Stomach (tissue), 9 donors: Measurements from ENCODE around the gene LIME1. TPM values are rescaled to one million over a fixed set of nuclear protein-coding genes. Genes with fewer than 3 reads are reported as not detected.
A peak's percentile ranks its signal among the peaks of the same experiment; 100 is the strongest.

Experiments
- DNase-seq, 2 donors: peaks; one replicate each; pipeline versions ENCODE4 v3.0.0 to v3.0.0-alpha.2; 2013 to 2019
- H3K27ac ChIP-seq, 5 donors: fragments of 200-600 bp in 4 of 5; sonication (generic) in 4 of 5; one replicate each; pipeline ENCODE4 v1.5.1; 2013 to 2019; ENCODE audit warnings: mild to moderate bottlenecking in 1 of 5, moderate library complexity in 1 of 5
- H3K27me3 ChIP-seq, 3 donors: fragments of 200-600 bp; sonication (generic); one replicate each; pipeline ENCODE4 v1.5.1; 2017 to 2019; ENCODE audit warnings: mixed run types in 1 of 3
- H3K36me3 ChIP-seq, 4 donors: fragments of 200-600 bp; sonication (generic); 1 replicate in 3 of 4; 2 replicates in 1 of 4; pipeline ENCODE4 v1.5.1; 2016 to 2019
- H3K4me1 ChIP-seq, 4 donors: fragments of 200-600 bp; sonication (generic); one replicate each; pipeline ENCODE4 v1.5.1; 2016 to 2019
- H3K4me3 ChIP-seq, 4 donors: fragments of 200-600 bp; sonication (generic) in 3 of 4; one replicate each; pipeline ENCODE4 v1.5.1; 2016 to 2019; ENCODE audit warnings: mild to moderate bottlenecking in 1 of 4
- H3K9me3 ChIP-seq, 4 donors: fragments of 200-600 bp; sonication (generic); one replicate each; pipeline ENCODE4 v1.5.1; 2016 to 2019
- EP300 ChIP-seq: sonication (generic); formaldehyde crosslinking; IDR thresholded peaks from one replicate; pipeline ENCODE4 v1.6.1; 2017; ENCODE audit warnings: antibody characterized with exemption
- POLR2A ChIP-seq, 4 donors: fragments of 450-650 bp; IDR thresholded peaks; one replicate each; pipeline ENCODE4 v1.6.1; 2016; ENCODE audit warnings: antibody characterized with exemption in 4 of 4, control low read depth in 2 of 4, mild to moderate bottlenecking in 1 of 4, moderate library complexity in 1 of 4
- POLR2AphosphoS5 ChIP-seq, 3 donors: sonication (generic); formaldehyde crosslinking; IDR thresholded peaks; one replicate each; pipeline ENCODE4 v1.6.1; 2016; ENCODE audit warnings: antibody characterized with exemption in 3 of 3
- WGBS, 5 donors: extraction: QIAGEN DNeasy Blood & Tissue Kit in 3 of 5; methylation state at CpG; one replicate each; pipeline versions ENCODE4 v1.1.5 to v1.1.7; 2013 to 2018; 5-methylcytosine and 5-hydroxymethylcytosine counted together
- intact Hi-C: fragments of 100-400 bp; cut with DNase I; formaldehyde crosslinking; loops from one replicate; pipeline ENCODE4 v1.15.1; 2023; ENCODE audit warnings: low total_unique reads
- polyA plus RNA-seq, 3 donors: library from polyadenylated mRNA; stranded (reverse); fragments of 200-250 nt; gene quantifications; one replicate each; pipeline ENCODE4 v1.2.3, GENCODE V29; 2013
- total RNA-seq, 5 donors: library from RNA; depleted of rRNA; stranded (reverse); fragments of >200 nt; gene quantifications; one replicate each; pipeline versions ENCODE4 v1.1.0 to v1.2.3, GENCODE V29; 2014 to 2016
- TF ChIP-seq, protein P1 (sequence below), 7 experiments: fragments of 450-650 bp in 4 of 7; fragments of 200-600 bp in 3 of 7; sonication (generic) in 3 of 7; IDR thresholded peaks; one replicate each; pipeline ENCODE4 v1.5.1; 2016 to 2019; ENCODE audit warnings: antibody characterized with exemption in 7 of 7, control low read depth in 2 of 7, mild to moderate bottlenecking in 1 of 7
- donor health status: healthy with polysubstance abuse.
- donor health status: Bipolar disorder and iron deficiency.
- donor health status: healthy.

LIME1 gene
- total and polyA plus RNA-seq, 8 donors = 3.6 to 117 (median 18.5) TPM

DNA sequence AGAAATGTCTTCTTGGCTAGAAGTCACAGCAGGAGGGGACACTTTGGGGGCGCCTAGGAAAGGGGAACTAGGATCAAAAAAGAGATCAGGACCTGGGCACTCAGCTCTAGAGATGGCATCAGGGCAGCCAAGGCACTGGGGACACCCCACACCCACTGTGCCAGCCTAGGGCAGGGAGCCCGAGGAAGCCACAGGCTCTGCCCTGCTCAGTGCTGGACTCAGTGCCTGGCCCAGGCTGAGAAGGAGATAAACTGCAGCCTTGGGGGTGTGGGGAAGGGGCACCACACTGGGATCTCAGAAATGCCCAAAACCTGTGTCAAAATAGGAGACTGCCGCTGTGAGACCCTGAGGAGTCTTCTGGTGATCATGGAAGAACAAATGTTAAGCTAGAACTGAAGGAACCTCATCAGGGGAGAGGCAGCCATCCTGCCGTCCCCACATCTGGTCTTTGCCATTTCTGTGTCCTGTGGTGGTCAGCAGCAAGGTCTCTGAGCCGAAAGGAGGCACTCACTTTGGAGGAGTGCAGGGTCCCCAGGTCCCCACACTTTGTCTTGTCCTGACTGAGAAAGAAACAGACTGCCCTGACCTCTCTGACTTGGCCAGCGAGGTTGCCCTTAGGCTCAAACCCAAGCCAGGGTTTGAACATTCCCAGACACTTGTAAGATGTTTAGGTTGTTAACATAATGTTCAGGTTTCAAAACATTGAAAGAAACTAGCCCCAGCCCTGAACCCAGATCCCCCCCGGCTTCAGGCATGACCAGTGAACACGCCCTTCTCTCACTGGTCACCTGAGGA is 31.0 kb upstream of the LIME1 start:
- peaks cover 25 to 69% (median 53%) of the 10 kb centered on the region in 4 donors for H3K36me3 ChIP-seq
- intact Hi-C loops = no loop called here

DNA sequence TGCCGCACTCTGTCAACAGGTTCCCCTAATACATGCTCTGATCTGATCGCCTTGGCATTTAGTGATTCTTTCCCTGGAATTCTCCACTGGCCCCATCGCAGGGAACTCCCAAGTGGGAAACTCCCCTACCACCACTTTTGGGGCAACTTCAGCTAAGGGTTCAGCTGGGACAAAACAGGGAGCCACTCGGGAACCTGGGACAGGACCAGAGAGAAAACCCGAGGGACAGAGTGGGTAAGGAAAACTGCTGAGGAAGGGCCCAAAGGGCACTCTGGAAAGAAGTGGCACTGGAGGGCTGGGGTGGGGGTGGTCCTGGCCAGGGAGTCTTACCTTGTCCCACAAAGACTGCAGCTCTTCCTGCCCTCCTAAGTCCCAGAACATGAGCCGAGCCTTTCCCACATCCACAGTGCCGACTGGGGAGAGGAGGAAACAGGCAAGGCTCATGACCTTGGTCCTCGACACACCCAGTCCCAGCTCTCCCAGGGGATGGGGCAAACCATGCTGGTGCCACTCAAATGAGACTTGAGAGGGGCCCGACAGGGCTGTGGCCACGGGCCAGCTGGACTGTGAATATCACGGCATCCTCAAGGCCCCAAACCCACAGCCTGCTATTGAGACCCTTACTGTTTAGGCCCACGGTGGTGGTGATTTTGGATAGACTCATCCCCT is 30.3 kb upstream of the LIME1 start:
- intact Hi-C loops = no loop called here
- Histone ChIP-seq H3K4me3 (peak overlapping the region; percentile 93 to 98 (median 94)), H3K27me3 (no peaks in the 10 kb centered on the region), H3K27ac (peak overlapping the region in 4 of 5 donors; percentile 89 to 96 (median 94)), H3K4me1 (peaks cover 25 to 49% (median 38%) of the 10 kb centered on the region in 4 donors), H3K9me3 (no peaks in the 10 kb centered on the region), H3K36me3 (peaks cover 27 to 73% (median 59%) of the 10 kb centered on the region in 4 donors)
- TF ChIP-seq POLR2AphosphoS5 (IDR thresholded peaks at IDR 0.05) (no peak), EP300 (no peak), POLR2A (IDR thresholded peaks at IDR 0.05) (no peak)
- TF ChIP-seq, protein P1, sequence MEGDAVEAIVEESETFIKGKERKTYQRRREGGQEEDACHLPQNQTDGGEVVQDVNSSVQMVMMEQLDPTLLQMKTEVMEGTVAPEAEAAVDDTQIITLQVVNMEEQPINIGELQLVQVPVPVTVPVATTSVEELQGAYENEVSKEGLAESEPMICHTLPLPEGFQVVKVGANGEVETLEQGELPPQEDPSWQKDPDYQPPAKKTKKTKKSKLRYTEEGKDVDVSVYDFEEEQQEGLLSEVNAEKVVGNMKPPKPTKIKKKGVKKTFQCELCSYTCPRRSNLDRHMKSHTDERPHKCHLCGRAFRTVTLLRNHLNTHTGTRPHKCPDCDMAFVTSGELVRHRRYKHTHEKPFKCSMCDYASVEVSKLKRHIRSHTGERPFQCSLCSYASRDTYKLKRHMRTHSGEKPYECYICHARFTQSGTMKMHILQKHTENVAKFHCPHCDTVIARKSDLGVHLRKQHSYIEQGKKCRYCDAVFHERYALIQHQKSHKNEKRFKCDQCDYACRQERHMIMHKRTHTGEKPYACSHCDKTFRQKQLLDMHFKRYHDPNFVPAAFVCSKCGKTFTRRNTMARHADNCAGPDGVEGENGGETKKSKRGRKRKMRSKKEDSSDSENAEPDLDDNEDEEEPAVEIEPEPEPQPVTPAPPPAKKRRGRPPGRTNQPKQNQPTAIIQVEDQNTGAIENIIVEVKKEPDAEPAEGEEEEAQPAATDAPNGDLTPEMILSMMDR (IDR thresholded peaks at IDR 0.05) = no peak
- DNase-seq = no peak
- WGBS, 5 donors = 75 to 82% (median 78%) methylated on average over 9 to 12 of the region's 12 CpGs

More for the DNA sequence above, 31.0 kb upstream of the LIME1 start:
- Histone ChIP-seq H3K27ac (no peak overlapping the region), H3K27me3 (no peaks in the 10 kb centered on the region), H3K9me3 (no peaks in the 10 kb centered on the region), H3K4me3 (no peak overlapping the region), H3K4me1 (peaks cover 25 to 42% (median 35%) of the 10 kb centered on the region in 4 donors)
- 85 to 92% (median 89%) methylated on average over 8 of the region's 8 CpGs for WGBS, 5 donors
- no peak for DNase-seq
- TF ChIP-seq EP300 (no peak), POLR2A (IDR thresholded peaks at IDR 0.05) (no peak), POLR2AphosphoS5 (IDR thresholded peaks at IDR 0.05) (no peak)
- TF ChIP-seq, protein P1 (IDR thresholded peaks at IDR 0.05) = no peak

DNA sequence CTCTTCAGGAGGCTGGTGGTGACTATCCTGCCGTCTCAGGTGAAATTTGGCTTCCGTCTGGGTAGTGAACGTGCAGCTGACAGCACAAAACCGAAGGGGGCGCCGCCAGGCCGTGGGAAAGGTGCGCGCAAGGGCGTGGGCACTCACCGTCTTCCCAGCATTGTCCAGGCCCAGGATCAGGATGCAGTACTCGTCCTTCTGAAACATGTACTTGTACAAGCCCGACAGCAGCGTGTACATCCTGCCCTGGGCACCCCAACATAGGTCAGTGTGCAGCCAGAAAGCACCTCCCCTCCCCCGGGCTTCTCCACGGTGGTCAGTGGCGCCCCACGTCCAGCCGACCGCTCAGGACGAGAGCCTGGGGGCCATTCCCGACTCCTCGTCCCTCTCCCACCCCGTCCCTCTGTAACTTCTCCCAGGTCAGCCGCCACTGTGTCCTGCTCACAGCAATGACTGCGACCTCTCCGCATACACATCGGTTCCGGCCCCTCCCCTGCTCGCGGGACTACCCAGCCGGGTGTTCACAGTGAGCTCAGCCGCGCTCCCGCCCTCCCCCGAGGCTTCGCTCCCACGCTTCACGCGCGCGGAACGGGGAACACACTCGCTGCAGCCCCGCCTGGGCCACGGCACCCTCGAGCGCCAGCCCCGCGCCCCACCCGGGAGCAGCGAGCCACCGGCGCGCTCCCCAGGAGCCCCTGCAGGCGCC is 29.5 kb upstream of the LIME1 start:
- DNase-seq = peak in 1 of 2 donors; percentile 73
- Histone ChIP-seq H3K4me1 (peaks cover 25 to 51% (median 40%) of the 10 kb centered on the region in 4 donors), H3K36me3 (peaks cover 33 to 76% (median 67%) of the 10 kb centered on the region in 4 donors), H3K27me3 (no peaks in the 10 kb centered on the region), H3K9me3 (no peaks in the 10 kb centered on the region), H3K4me3 (peak overlapping the region; percentile 93 to 98 (median 94)), H3K27ac (peak overlapping the region; percentile 88 to 96 (median 91))
- WGBS, 5 donors = 2 to 4% (median 2%) methylated on average over 38 to 56 of the region's 56 CpGs
- intact Hi-C loops = no loop called here
- no peak for TF ChIP-seq POLR2AphosphoS5 (IDR thresholded peaks at IDR 0.05)

DNA sequence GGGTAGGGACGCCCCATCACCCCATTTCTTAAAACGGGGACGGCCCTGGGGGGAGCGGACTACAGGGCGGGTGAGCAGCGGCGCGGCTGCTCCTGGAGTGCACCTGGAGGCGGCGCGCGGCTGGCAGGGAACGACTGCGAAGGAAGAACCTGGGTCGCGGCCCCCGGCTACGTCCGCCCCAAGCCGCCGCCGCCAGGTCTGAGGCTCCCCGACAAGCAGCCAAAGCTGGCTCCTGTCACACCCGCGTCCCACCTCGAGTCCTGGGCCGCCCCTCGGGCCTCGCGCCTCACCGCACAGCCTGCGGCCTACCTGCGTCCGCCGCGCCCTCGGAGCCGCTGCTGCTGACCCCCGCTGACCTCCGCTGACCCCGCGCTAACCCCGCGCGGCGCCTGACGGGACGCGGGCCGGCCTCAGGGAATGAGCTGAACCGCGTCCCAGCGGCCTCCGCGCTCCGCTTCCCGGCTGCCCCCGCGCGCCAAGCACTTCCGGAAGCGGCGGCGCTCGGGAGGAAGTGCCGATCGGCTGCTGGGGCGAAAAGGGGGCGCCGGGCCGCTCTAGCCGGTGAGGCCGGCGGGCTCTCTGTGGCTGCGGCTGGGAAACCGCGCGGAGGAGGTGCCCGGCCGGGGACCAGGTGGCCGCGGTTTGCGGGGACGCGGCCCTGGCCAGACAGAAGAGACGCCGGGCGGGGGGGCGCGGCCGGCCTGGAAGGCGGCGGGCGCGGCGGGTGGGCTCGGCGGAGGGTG is 28.7 kb upstream of the LIME1 start, which contains the start of the genes ARFRP1 and ZGPAT:
TSS of gene ARFRP1 (minus strand) at position 419 of the 743 bp plus-strand sequence. CDS start 885 bp downstream, outside the sequence.
TSS of gene ZGPAT (plus strand) at position 482 of the 743 bp plus-strand sequence. CDS start 542 bp downstream, outside the sequence.
- Histone ChIP-seq H3K4me1 (peaks cover 25 to 51% (median 40%) of the 10 kb centered on the region in 4 donors), H3K9me3 (no peaks in the 10 kb centered on the region), H3K4me3 (peak within 1 kb of the TSS; percentile 93 to 98 (median 94)), H3K36me3 (peaks cover 33 to 79% (median 74%) of the 10 kb centered on the region in 4 donors), H3K27ac (peak within 1 kb of the TSS; percentile 88 to 96 (median 91)), H3K27me3 (no peaks in the 10 kb centered on the region)
- peak; percentile 91 to 96 for DNase-seq
- 0 to 2% (median 0%) methylated on average over 26 to 98 of the region's 98 CpGs for WGBS, 5 donors
- intact Hi-C loops = no loop called here
- TF ChIP-seq POLR2AphosphoS5 (IDR thresholded peaks at IDR 0.05) = peak; percentile 87 to 96 (median 91)
- TF ChIP-seq, protein P1 (IDR thresholded peaks at IDR 0.05) = no peak
